ENCODE measurements around the gene LEKR1. TPM values are rescaled to one million over a fixed set of nuclear protein-coding genes. Genes with fewer than 3 reads are reported as not detected.

Gene LEKR1
- polyA plus RNA-seq, 1 donor from 2014 or later: 2.7 TPM

DNA sequence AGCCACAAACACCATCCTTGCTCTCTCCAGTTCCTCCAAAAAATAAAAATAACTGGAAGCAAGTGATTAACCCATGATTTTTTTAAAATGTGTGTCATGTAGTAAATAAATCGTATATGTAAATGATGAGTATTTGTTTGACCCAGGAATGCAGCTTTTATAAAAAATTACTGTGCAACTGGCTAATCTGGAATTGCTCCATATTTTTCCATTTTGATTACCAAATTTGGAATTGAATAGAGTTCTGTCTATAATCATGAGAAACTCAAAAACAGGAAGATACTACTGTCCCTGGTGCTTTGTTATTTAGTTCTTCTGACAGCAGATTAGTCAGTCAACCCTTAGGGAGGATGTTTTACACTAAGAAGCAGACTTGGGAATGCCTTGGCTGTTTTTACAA is 217.6 kb downstream of the LEKR1 start:
- Histone ChIP-seq H4K20me1 (ENCODE audit: insufficient read depth) (no peaks in the 10 kb centered on the region), H3K27me3 (ENCODE audit: insufficient read depth, low read depth, low read length) (no peaks in the 10 kb centered on the region), H3K4me2 (ENCODE audit: low read length) (no peak overlapping the region), H3K79me2 (replicated peaks; ENCODE audit: insufficient read depth, low read length) (no peaks in the 10 kb centered on the region), H3K36me3 (ENCODE audit: insufficient read depth, low read length) (no peaks in the 10 kb centered on the region), H3K4me3 (ENCODE audit: low read length) (no peak overlapping the region), H3F3A (ENCODE audit: insufficient read depth, low read length, poor library complexity, severe bottlenecking) (no peaks in the 10 kb centered on the region), H3K9ac (ENCODE audit: low read length) (no peak overlapping the region), H3K27ac (ENCODE audit: low read length) (no peak overlapping the region), H3K9me3 (ENCODE audit: low read length) (no peaks in the 10 kb centered on the region), H2AFZ (ENCODE audit: low read depth, low read length) (no peak overlapping the region), H3K9me2 (ENCODE audit: insufficient read depth, low read length) (no peaks in the 10 kb centered on the region)
- TF ChIP-seq CTCF (IDR thresholded peaks at IDR 0.05; ENCODE audit: poor library complexity, severe bottlenecking) (no peak), EZH2 (IDR thresholded peaks at IDR 0.05; ENCODE audit: borderline replicate concordance, insufficient read depth, low read length, poor library complexity, severe bottlenecking) (no peak), MXI1 (conservative IDR thresholded peaks at IDR 0.05; ENCODE audit: poor library complexity, severe bottlenecking) (no peak), SMC3 (conservative IDR thresholded peaks at IDR 0.05; ENCODE audit: poor library complexity) (no peak), TAF1 (IDR thresholded peaks at IDR 0.05; ENCODE audit: low read depth) (no peak), POLR2AphosphoS5 (IDR thresholded peaks at IDR 0.05) (no peak), RAD21 (conservative IDR thresholded peaks at IDR 0.05) (no peak), EP300 (conservative IDR thresholded peaks at IDR 0.05; ENCODE audit: poor library complexity, severe bottlenecking) (no peak), REST (IDR thresholded peaks at IDR 0.05; ENCODE audit: borderline replicate concordance) (no peak)

DNA sequence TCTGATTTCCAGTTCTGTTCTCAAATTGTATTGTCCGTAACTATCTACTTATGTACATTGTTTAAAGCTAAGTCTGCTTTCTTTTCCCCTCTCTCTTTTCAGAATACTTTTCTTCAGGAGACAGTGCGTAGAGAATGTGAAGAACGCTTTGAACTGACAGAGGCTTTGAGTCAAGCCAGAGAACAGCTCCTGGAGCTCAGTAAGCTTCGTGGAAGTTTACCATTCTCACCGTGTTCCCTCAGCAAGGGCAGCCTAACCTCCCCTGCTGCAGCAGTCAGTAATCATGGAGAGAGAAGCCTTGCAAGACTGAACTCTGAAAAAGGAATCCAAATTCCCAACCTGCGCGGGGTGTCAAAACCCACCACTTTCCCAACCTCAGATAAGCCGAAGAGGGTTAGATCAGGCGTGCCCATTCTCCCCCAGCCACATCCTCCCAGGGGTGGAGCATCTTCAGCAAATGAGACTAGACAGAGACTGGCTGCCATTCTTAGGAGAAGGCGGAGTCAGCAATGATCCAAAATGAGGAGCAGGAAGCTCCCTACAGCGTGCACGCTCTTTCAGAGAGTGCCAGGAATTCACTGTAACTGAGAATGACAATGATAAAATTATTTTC is 219.2 kb downstream of the LEKR1 start:
- Histone ChIP-seq H3K4me3 (ENCODE audit: low read length) (no peak overlapping the region), H3K9ac (ENCODE audit: low read length) (no peak overlapping the region), H3K4me2 (ENCODE audit: low read length) (no peak overlapping the region), H2AFZ (ENCODE audit: low read depth, low read length) (no peak overlapping the region), H3K27me3 (ENCODE audit: insufficient read depth, low read depth, low read length) (no peaks in the 10 kb centered on the region), H3K9me2 (ENCODE audit: insufficient read depth, low read length) (no peaks in the 10 kb centered on the region), H3F3A (ENCODE audit: insufficient read depth, low read length, poor library complexity, severe bottlenecking) (no peaks in the 10 kb centered on the region), H3K79me2 (replicated peaks; ENCODE audit: insufficient read depth, low read length) (no peaks in the 10 kb centered on the region), H4K20me1 (ENCODE audit: insufficient read depth) (no peaks in the 10 kb centered on the region), H3K27ac (ENCODE audit: low read length) (no peak overlapping the region), H3K9me3 (ENCODE audit: low read length) (no peaks in the 10 kb centered on the region), H3K36me3 (ENCODE audit: insufficient read depth, low read length) (no peaks in the 10 kb centered on the region)
- no peak for TF ChIP-seq EP300 (conservative IDR thresholded peaks at IDR 0.05; ENCODE audit: poor library complexity, severe bottlenecking)
- TF ChIP-seq SMC3 (conservative IDR thresholded peaks at IDR 0.05; ENCODE audit: poor library complexity): no peak
- TF ChIP-seq RAD21 (conservative IDR thresholded peaks at IDR 0.05): no peak
- TF ChIP-seq POLR2AphosphoS5 (IDR thresholded peaks at IDR 0.05): no peak
- TF ChIP-seq REST (IDR thresholded peaks at IDR 0.05; ENCODE audit: borderline replicate concordance): no peak
- TF ChIP-seq EZH2 (IDR thresholded peaks at IDR 0.05; ENCODE audit: borderline replicate concordance, insufficient read depth, low read length, poor library complexity, severe bottlenecking): no peak
- TF ChIP-seq MXI1 (conservative IDR thresholded peaks at IDR 0.05; ENCODE audit: poor library complexity, severe bottlenecking): no peak
- TF ChIP-seq CTCF (IDR thresholded peaks at IDR 0.05; ENCODE audit: poor library complexity, severe bottlenecking): no peak

All from neural cell (in vitro differentiated cells).